GM06990 (cell line): ENCODE measurements around the gene STPG1.

ENCODE experiments used
- DNase-seq: peaks from one replicate; pipeline ENCODE4 v3.0.0-alpha.2; 2011; ENCODE audit not compliant: insufficient read length; ENCODE audit errors: extremely low read depth
- H3K27me3 ChIP-seq: replicated peaks from 2 replicates; pipeline ENCODE4 v1.6.0; 2011; ENCODE audit warnings: low read length; ENCODE audit not compliant: control insufficient read depth, insufficient read depth
- H3K36me3 ChIP-seq: 2 replicates; pipeline ENCODE4 v1.5.1; 2011; ENCODE audit warnings: low read length; ENCODE audit not compliant: control insufficient read depth, insufficient read depth
- H3K4me3 ChIP-seq: replicated peaks from 2 replicates; pipeline ENCODE4 v1.5.1; 2011; ENCODE audit warnings: low read depth, mild to moderate bottlenecking, control low read depth, low read length
- TF ChIP-seq, protein P1 (sequence below): IDR thresholded peaks from 2 replicates; pipeline ENCODE4 v1.5.1; 2011; ENCODE audit warnings: low read length, control low read depth, mild to moderate bottlenecking, inconsistent platforms; ENCODE audit not compliant: insufficient read depth, poor library complexity, severe bottlenecking

Gene STPG1

DNA sequence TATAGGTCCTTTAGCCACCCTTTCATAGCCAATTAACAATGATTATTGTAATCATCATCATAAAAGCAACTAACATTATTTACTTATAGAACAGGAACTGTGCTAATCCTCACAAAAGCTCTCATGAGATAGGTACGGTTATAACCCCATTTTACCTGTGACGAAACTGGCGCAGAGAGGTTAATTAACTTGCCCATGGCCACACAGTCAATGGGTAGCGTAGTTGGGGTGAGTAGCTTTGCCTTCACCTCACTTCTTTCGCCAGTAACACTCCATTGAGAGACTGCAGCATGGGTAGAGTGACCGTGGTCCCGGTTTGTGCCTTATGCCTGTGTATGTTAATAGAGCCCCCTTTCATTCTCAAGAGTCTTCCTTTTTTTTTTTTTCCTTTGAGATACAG lies 12.3 kb upstream of the STPG1 start:
- DNase-seq, result no peak
- TF ChIP-seq, protein P1, sequence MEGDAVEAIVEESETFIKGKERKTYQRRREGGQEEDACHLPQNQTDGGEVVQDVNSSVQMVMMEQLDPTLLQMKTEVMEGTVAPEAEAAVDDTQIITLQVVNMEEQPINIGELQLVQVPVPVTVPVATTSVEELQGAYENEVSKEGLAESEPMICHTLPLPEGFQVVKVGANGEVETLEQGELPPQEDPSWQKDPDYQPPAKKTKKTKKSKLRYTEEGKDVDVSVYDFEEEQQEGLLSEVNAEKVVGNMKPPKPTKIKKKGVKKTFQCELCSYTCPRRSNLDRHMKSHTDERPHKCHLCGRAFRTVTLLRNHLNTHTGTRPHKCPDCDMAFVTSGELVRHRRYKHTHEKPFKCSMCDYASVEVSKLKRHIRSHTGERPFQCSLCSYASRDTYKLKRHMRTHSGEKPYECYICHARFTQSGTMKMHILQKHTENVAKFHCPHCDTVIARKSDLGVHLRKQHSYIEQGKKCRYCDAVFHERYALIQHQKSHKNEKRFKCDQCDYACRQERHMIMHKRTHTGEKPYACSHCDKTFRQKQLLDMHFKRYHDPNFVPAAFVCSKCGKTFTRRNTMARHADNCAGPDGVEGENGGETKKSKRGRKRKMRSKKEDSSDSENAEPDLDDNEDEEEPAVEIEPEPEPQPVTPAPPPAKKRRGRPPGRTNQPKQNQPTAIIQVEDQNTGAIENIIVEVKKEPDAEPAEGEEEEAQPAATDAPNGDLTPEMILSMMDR, result no peak
- Histone ChIP-seq H3K4me3 (no peak overlapping the region), H3K27me3 (no peaks in the 10 kb centered on the region), H3K36me3 (peaks cover 3% of the 10 kb centered on the region)

DNA sequence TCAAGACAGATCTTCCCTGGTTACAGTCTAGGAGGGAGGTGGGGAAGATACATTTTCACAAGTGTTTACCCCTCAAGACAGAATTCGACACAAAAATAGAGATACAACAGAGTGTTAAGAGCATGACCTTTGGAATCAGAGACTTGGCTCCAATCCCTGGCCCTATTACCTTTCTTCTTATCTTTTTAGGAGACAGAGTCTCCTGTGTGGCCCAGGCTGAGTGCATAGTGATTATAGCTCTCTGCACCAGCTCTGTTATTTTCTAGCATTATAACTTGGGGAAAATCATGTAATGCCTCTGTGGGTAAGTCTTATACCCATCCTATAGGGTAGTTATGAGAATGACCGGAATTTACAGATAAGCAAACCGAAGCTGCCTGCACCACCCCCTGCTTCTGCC lies 11.9 kb upstream of the STPG1 start:
- TF ChIP-seq, protein P1, result no peak
- H3K36me3 ChIP-seq, result peaks cover 3% of the 10 kb centered on the region
- H3K4me3 ChIP-seq, result no peak overlapping the region
- H3K27me3 ChIP-seq, result no peaks in the 10 kb centered on the region
- no peak for DNase-seq

DNA sequence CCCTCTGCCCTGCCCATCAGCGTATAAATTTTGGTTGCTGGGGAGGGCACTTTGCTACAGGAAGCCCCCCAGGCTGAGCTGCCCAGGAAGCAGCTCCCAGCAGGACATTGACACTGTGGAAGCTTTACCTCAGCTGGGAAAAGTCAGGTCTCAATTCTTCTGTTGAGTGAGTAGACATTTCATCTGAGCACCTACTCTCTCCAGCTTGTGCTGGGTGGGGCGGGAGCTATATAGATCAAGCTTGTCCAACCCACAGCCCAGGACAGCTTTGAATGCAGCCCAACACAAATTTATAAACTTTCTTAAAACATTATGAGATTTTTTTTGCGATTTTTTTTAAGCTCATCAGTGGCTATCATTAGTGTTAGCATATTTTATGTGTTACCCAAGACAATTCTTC lies 11.4 kb upstream of the STPG1 start:
- DNase-seq, result no peak
- peaks cover 3% of the 10 kb centered on the region for H3K36me3 ChIP-seq
- H3K27me3 ChIP-seq, result no peaks in the 10 kb centered on the region
- no peak overlapping the region for H3K4me3 ChIP-seq
- TF ChIP-seq, protein P1, result no peak

DNA sequence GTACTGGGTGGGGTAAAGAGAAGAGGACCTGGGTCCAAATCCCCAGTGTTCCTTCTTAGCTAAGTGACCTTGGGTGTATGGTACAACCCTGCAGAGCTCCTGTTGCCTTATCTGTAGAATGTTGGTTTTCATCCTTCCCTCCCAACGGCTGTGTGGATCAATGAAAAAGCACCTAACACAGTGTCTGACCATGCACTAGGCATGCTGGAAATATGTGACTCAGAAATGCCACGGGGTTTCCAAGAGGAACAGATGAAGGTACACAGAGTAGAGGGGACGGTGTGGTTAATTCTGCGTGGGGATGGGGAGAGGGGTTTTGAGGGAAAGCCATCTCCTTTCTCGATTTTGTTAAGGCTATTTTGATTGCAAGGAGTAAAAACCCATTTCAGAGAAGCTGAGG lies 10.6 kb upstream of the STPG1 start:
- TF ChIP-seq, protein P1, result no peak
- Histone ChIP-seq H3K27me3 (no peaks in the 10 kb centered on the region), H3K4me3 (no peak overlapping the region), H3K36me3 (peaks cover 5% of the 10 kb centered on the region)
- DNase-seq, result no peak

DNA sequence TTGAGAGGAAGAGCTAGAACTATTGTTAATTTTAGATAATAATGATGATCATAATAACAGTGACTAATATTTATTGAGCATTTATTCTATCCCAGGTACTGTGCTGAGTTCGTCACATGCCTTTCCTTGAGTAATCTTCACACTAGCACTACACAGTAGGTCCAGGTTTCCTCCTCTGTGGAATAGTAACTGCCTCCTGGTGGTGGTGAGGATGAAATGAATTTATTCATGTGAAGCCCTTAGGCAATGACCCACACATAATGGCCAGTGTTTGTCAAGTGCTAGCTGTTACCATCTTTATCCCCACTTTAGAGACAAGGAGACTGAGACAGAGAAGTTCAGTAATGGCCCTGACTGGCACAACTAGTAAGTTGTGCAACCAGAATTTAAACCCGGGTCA lies 7.9 kb upstream of the STPG1 start:
- no peaks in the 10 kb centered on the region for H3K27me3 ChIP-seq
- TF ChIP-seq, protein P1, result no peak
- H3K4me3 ChIP-seq, result no peak overlapping the region
- DNase-seq, result no peak
- H3K36me3 ChIP-seq, result peaks cover 5% of the 10 kb centered on the region

DNA sequence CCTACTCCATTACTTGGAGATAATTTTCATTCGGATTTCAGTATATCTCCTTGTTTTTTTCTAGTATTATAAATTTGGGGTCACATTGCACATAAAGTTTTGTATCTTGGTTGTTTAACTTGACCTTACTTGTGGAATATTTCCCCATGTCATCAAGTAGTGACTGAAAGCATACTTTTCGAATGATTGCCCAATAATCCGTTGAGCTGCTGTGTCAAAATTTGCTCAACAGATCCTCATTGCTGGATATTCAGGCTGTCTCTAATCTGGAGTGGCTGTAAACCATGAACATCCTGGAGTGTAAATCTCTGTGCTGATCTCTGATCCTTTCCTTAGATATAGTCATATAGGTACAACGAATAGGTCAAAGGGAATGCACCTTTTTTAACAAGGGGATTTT lies 7.0 kb upstream of the STPG1 start:
- Histone ChIP-seq H3K27me3 (no peaks in the 10 kb centered on the region), H3K4me3 (no peak overlapping the region), H3K36me3 (peaks cover 5% of the 10 kb centered on the region)
- no peak for DNase-seq
- TF ChIP-seq, protein P1, result no peak
